GM23338 (cell line): Measurements from ENCODE around the gene ACAN. TPM values are rescaled to one million over a fixed set of nuclear protein-coding genes. Genes with fewer than 3 reads are reported as not detected.

Source experiments
- ATAC-seq: fragments of 200-7000 bp; cut with Tn5 transposase; 3 replicates; pipeline ENCODE4 v1.9.1; 2020
- DNase-seq: peaks from one replicate; pipeline ENCODE4 v3.0.0-alpha.2; 2015; ENCODE audit warnings: low spot score
- H2AFZ ChIP-seq: fragments of 200-600 bp; sonication (generic); 2 replicates; pipeline ENCODE4 v1.8.0; 2016; ENCODE audit warnings: antibody characterized with exemption, mild to moderate bottlenecking, moderate library complexity
- H3F3A ChIP-seq: fragments of 200-600 bp; sonication (generic); replicated peaks from 2 replicates; pipeline ENCODE4 v1.8.0; 2017; ENCODE audit warnings: antibody characterized with exemption, mixed run types, low read depth
- H3K27ac ChIP-seq: fragments of 200-600 bp; sonication (generic); 2 replicates; pipeline ENCODE4 v1.6.1; 2016; ENCODE audit warnings: low read depth
- H3K27me3 ChIP-seq: fragments of 200-600 bp; sonication (generic); 2 replicates; pipeline ENCODE4 v1.8.0; 2016; ENCODE audit warnings: mild to moderate bottlenecking, mixed run types, moderate library complexity; ENCODE audit not compliant: insufficient read depth
- H3K36me3 ChIP-seq: fragments of 200-600 bp; sonication (generic); 2 replicates; pipeline ENCODE4 v1.8.0; 2016; ENCODE audit warnings: mild to moderate bottlenecking; ENCODE audit not compliant: insufficient read depth
- H3K4me1 ChIP-seq: fragments of 200-600 bp; sonication (generic); 2 replicates; pipeline ENCODE4 v1.8.0; 2016; ENCODE audit warnings: mild to moderate bottlenecking, moderate library complexity; ENCODE audit not compliant: insufficient read depth
- H3K4me2 ChIP-seq: fragments of 200-600 bp; sonication (generic); 2 replicates; pipeline ENCODE4 v1.7.1; 2017; ENCODE audit warnings: mixed run types
- H3K4me3 ChIP-seq: fragments of 200-600 bp; sonication (generic); 2 replicates; pipeline ENCODE4 v1.6.1; 2016; ENCODE audit warnings: mixed run types
- H3K79me2 ChIP-seq: fragments of 200-600 bp; sonication (generic); replicated peaks from 2 replicates; pipeline ENCODE4 v1.8.0; 2017; ENCODE audit warnings: mild to moderate bottlenecking; ENCODE audit not compliant: insufficient read depth
- H3K9me2 ChIP-seq: fragments of 200-600 bp; sonication (generic); 2 replicates; pipeline ENCODE4 v1.8.0; 2017; ENCODE audit not compliant: insufficient read depth
- H4K20me1 ChIP-seq: fragments of 200-600 bp; sonication (generic); replicated peaks from 2 replicates; pipeline ENCODE4 v1.8.0; 2017; ENCODE audit warnings: mild to moderate bottlenecking; ENCODE audit not compliant: insufficient read depth
- H3K27ac Mint-ChIP-seq: 2 replicates; pipeline ENCODE4 v1.8.0; 2020; ENCODE audit warnings: inconsistent platforms, mild to moderate bottlenecking, moderate library complexity, mixed read lengths
- H3K27me3 Mint-ChIP-seq: 3 replicates; pipeline ENCODE4 v1.8.0; 2022; ENCODE audit warnings: low read depth, mild to moderate bottlenecking, moderate library complexity, mixed read lengths, inconsistent platforms; ENCODE audit not compliant: insufficient read depth, poor library complexity
- H3K36me3 Mint-ChIP-seq: 3 replicates; pipeline ENCODE4 v1.8.0; 2021; ENCODE audit warnings: low read depth, mild to moderate bottlenecking, inconsistent platforms, moderate library complexity, mixed read lengths
- H3K4me1 Mint-ChIP-seq: 3 replicates; pipeline ENCODE4 v1.8.0; 2020; ENCODE audit warnings: mild to moderate bottlenecking, inconsistent platforms, mixed read lengths
- H3K4me3 Mint-ChIP-seq: 3 replicates; pipeline ENCODE4 v1.8.0; 2021; ENCODE audit warnings: moderate library complexity, mild to moderate bottlenecking, inconsistent platforms, mixed read lengths
- H3K9me3 Mint-ChIP-seq: 3 replicates; pipeline ENCODE4 v1.8.0; 2020; ENCODE audit warnings: moderate library complexity, mild to moderate bottlenecking, inconsistent platforms, mixed read lengths
- CREB1 ChIP-seq: fragments of 250-450 bp; sonication (Bioruptor Pico); IDR thresholded peaks from 2 replicates; pipeline ENCODE4 v1.5.0; 2020; ENCODE audit warnings: low read depth, mild to moderate bottlenecking, moderate library complexity
- CTCF ChIP-seq, 2 experiments: fragments of 200-600 bp in 1 of 2; sonication (generic) in 1 of 2; conservative IDR thresholded peaks; 2 replicates each; pipeline versions ENCODE4 v1.5.1 to v1.6.1; 2016 to 2017; ENCODE audit warnings: antibody characterized with exemption in 2 of 2, low read depth in 2 of 2, mild to moderate bottlenecking in 2 of 2, moderate library complexity in 1 of 2
- EZH2 ChIP-seq: fragments of 200-600 bp; sonication (generic); IDR thresholded peaks from one replicate; pipeline ENCODE4 v1.8.0; 2017; ENCODE audit warnings: antibody characterized with exemption, mild to moderate bottlenecking, low read depth; ENCODE audit not compliant: unreplicated experiment
- EZH2phosphoT487 ChIP-seq: fragments of 200-600 bp; sonication (generic); IDR thresholded peaks from one replicate; pipeline ENCODE4 v1.8.1; 2018; ENCODE audit warnings: antibody characterized with exemption; ENCODE audit not compliant: unreplicated experiment
- JUNB ChIP-seq: IDR thresholded peaks from one replicate; pipeline ENCODE4 v1.6.1; 2016; ENCODE audit warnings: antibody characterized with exemption; ENCODE audit not compliant: unreplicated experiment
- REST ChIP-seq: IDR thresholded peaks from one replicate; pipeline ENCODE4 v1.6.1; 2018; ENCODE audit warnings: antibody characterized with exemption; ENCODE audit not compliant: unreplicated experiment
- ZNF114 ChIP-seq: fragments of 250-450 bp; sonication (Bioruptor Pico); IDR thresholded peaks from 2 replicates; pipeline ENCODE4 v1.5.0; 2020; ENCODE audit warnings: mild to moderate bottlenecking, moderate library complexity
- ZNF462 ChIP-seq: fragments of 250-450 bp; sonication (Bioruptor Pico); IDR thresholded peaks from 2 replicates; pipeline ENCODE4 v1.5.0; 2020; ENCODE audit warnings: mild to moderate bottlenecking, moderate library complexity
- polyA plus RNA-seq: library from polyadenylated mRNA; unstranded; fragments of >200 nt; fragmentation: Nextera tagmentation; extraction: Ambion mirVana; gene quantifications from 2 replicates; pipeline ENCODE4 v1.2.1, GENCODE V29; 2016
- total RNA-seq: library from RNA; depleted of rRNA; stranded (reverse); fragments of >200 nt; shearing (Covaris generic); gene quantifications from 2 replicates; pipeline ENCODE4 v1.2.3, GENCODE V29; 2014

ACAN gene
- total and polyA plus RNA-seq, 2 experiments from 2014 or later, result 2.5 to 4.9 TPM

- no peak for ATAC-seq
- no peaks in the 10 kb centered on the region for H3K27me3 ChIP-seq
Observed at GRCh38 chr15:88872706-88873105, 69.5 kb downstream of the ACAN start.

More at GRCh38 chr15:88872706-88873105, 69.5 kb downstream of the ACAN start:
- no peaks in the 10 kb centered on the region for H3F3A ChIP-seq
- no peak overlapping the region for H3K4me2 ChIP-seq
- no peak overlapping the region for H2AFZ ChIP-seq
- Mint-ChIP-seq H3K9me3 (peaks cover 4% of the 10 kb centered on the region; the same call in 1 of the 3 replicates), H3K27ac (no peak overlapping the region), H3K4me3 (no peak overlapping the region; the same call in 2 of the 3 replicates), H3K4me1 (peaks cover 14% of the 10 kb centered on the region), H3K36me3 (peaks cover 13% of the 10 kb centered on the region; the same call in 2 of the 3 replicates), H3K27me3 (peaks cover 22% of the 10 kb centered on the region)
- no peak for DNase-seq
- no peaks in the 10 kb centered on the region for H3K79me2 ChIP-seq
- H3K27ac ChIP-seq, result no peak overlapping the region
- H3K4me1 ChIP-seq, result peaks cover 6% of the 10 kb centered on the region; the same call in 1 of the 2 replicates
- H4K20me1 ChIP-seq, result no peaks in the 10 kb centered on the region
- H3K36me3 ChIP-seq, result no peaks in the 10 kb centered on the region
- no peak overlapping the region for H3K4me3 ChIP-seq
- H3K9me2 ChIP-seq, result no peaks in the 10 kb centered on the region; the same call in 1 of the 2 replicates
- TF ChIP-seq CTCF (conservative IDR thresholded peaks at IDR 0.05; ENCODE audit: low read depth in 2 of 2), result no peak
- TF ChIP-seq REST, result no peak
- no peak for TF ChIP-seq ZNF114
- TF ChIP-seq JUNB, result no peak
- no peak for TF ChIP-seq ZNF462 (CRISPR knock-in tag)
- no peak for TF ChIP-seq EZH2
- no peak for TF ChIP-seq CREB1
- no peak for TF ChIP-seq EZH2phosphoT487
